ENCODE data around the gene KIF14.

DNA sequence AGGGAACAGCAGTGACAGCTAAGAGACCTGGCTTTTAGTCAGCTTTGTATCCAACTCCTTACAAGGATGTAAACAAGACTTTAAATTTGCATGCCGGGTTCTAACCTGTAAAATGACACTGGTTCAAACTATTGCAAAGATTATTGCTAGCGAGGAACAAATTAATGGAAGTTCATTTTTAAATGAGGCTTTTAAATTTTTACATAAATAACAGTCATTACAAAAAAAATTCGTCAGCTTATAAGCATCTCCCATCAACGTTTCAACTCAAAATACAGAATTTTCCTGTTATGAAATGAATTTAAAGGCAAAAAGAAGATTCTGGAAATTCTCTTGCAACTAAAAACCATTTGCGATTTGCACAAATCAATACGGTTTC is 668 bp downstream of the KIF14 start:
- TF ChIP-seq, protein P1, sequence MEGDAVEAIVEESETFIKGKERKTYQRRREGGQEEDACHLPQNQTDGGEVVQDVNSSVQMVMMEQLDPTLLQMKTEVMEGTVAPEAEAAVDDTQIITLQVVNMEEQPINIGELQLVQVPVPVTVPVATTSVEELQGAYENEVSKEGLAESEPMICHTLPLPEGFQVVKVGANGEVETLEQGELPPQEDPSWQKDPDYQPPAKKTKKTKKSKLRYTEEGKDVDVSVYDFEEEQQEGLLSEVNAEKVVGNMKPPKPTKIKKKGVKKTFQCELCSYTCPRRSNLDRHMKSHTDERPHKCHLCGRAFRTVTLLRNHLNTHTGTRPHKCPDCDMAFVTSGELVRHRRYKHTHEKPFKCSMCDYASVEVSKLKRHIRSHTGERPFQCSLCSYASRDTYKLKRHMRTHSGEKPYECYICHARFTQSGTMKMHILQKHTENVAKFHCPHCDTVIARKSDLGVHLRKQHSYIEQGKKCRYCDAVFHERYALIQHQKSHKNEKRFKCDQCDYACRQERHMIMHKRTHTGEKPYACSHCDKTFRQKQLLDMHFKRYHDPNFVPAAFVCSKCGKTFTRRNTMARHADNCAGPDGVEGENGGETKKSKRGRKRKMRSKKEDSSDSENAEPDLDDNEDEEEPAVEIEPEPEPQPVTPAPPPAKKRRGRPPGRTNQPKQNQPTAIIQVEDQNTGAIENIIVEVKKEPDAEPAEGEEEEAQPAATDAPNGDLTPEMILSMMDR (conservative IDR thresholded peaks at IDR 0.05; ENCODE audit: low read depth in 2 of 2): no peak
- no peak for TF ChIP-seq EZH2 (IDR thresholded peaks at IDR 0.05; ENCODE audit: low read depth, unreplicated experiment)
- TF ChIP-seq ZNF331 (CRISPR knock-in tag; IDR thresholded peaks at IDR 0.05; ENCODE audit: low read depth): no peak

Data from GM23338 (cell line).